Measurements from ENCODE around the gene YEATS2.

- no peak for TF ChIP-seq CTCF (conservative IDR thresholded peaks at IDR 0.05; ENCODE audit: low read depth in 2 of 2)
- no peak for TF ChIP-seq POLR2AphosphoS5 (IDR thresholded peaks at IDR 0.05; ENCODE audit: low read depth)
- no peak for TF ChIP-seq JUNB (IDR thresholded peaks at IDR 0.05; ENCODE audit: unreplicated experiment)
- no peak for TF ChIP-seq EZH2 (IDR thresholded peaks at IDR 0.05; ENCODE audit: low read depth, unreplicated experiment)
- no peak for TF ChIP-seq REST (IDR thresholded peaks at IDR 0.05; ENCODE audit: unreplicated experiment)
These were observed 139.8 kb downstream of the YEATS2 start for GRCh38 chr3:183837390-183837789.

Data from GM23338 (cell line).